PFSK-1 (cell line): ENCODE results near the gene ETFA.

ENCODE experiments used
- FOXP2 ChIP-seq: optimal IDR thresholded peaks from 2 replicates; pipeline ENCODE3; 2011; ENCODE audit warnings: borderline replicate concordance, control low read depth, inconsistent platforms; ENCODE audit not compliant: insufficient read depth; ENCODE audit errors: extremely low read length, extremely low read depth
- POLR2AphosphoS5 ChIP-seq: IDR thresholded peaks from 2 replicates; pipeline ENCODE4 v1.6.1; 2012; ENCODE audit warnings: low read depth, mild to moderate bottlenecking, control low read depth, low read length, moderate library complexity
- SIN3A ChIP-seq: IDR thresholded peaks from 2 replicates; pipeline ENCODE4 v1.6.1; 2012; ENCODE audit warnings: mild to moderate bottlenecking, low read length, moderate library complexity, borderline replicate concordance; ENCODE audit not compliant: insufficient read depth
- TAF1 ChIP-seq: IDR thresholded peaks from 2 replicates; pipeline ENCODE4 v1.6.1; 2012; ENCODE audit warnings: low read length, control low read depth, borderline replicate concordance; ENCODE audit not compliant: insufficient read depth
- TF ChIP-seq, protein P1 (sequence below), 2 experiments: IDR thresholded peaks; 2 replicates each; pipeline versions ENCODE4 v1.6.1 to v1.8.0; 2011 to 2012; ENCODE audit warnings: low read depth in 2 of 2, low read length in 2 of 2, control low read depth in 1 of 2, inconsistent platforms in 1 of 2, mild to moderate bottlenecking in 1 of 2, moderate library complexity in 1 of 2; ENCODE audit not compliant: insufficient read depth in 1 of 2

The ETFA gene

DNA sequence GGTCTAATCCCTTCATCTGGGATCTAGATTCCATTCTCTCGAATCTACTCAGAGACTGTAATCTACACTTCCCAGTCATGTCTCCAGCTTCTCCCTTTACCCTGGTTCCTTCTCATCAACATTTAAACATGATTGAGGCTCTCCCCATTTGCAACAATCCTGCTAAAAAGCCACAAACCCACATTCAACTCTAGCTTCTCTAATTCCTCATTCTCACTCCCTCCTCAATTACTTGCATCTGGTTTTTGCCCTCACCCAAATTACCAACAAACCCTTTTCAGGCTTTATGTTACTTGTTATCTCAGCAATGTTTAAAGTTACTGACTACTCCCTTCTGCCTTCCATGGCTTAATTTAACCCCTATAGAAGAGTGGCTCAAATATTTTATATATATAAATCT is 11.5 kb downstream of the ETFA start:
- TF ChIP-seq, protein P1, sequence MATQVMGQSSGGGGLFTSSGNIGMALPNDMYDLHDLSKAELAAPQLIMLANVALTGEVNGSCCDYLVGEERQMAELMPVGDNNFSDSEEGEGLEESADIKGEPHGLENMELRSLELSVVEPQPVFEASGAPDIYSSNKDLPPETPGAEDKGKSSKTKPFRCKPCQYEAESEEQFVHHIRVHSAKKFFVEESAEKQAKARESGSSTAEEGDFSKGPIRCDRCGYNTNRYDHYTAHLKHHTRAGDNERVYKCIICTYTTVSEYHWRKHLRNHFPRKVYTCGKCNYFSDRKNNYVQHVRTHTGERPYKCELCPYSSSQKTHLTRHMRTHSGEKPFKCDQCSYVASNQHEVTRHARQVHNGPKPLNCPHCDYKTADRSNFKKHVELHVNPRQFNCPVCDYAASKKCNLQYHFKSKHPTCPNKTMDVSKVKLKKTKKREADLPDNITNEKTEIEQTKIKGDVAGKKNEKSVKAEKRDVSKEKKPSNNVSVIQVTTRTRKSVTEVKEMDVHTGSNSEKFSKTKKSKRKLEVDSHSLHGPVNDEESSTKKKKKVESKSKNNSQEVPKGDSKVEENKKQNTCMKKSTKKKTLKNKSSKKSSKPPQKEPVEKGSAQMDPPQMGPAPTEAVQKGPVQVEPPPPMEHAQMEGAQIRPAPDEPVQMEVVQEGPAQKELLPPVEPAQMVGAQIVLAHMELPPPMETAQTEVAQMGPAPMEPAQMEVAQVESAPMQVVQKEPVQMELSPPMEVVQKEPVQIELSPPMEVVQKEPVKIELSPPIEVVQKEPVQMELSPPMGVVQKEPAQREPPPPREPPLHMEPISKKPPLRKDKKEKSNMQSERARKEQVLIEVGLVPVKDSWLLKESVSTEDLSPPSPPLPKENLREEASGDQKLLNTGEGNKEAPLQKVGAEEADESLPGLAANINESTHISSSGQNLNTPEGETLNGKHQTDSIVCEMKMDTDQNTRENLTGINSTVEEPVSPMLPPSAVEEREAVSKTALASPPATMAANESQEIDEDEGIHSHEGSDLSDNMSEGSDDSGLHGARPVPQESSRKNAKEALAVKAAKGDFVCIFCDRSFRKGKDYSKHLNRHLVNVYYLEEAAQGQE (IDR thresholded peaks at IDR 0.05; ENCODE audit: insufficient read depth in 1 of 2, low read depth in 2 of 2, low read length in 2 of 2), result no peak
- TF ChIP-seq SIN3A (no peak), TAF1 (no peak), FOXP2 (no peak), POLR2AphosphoS5 (no peak)

DNA sequence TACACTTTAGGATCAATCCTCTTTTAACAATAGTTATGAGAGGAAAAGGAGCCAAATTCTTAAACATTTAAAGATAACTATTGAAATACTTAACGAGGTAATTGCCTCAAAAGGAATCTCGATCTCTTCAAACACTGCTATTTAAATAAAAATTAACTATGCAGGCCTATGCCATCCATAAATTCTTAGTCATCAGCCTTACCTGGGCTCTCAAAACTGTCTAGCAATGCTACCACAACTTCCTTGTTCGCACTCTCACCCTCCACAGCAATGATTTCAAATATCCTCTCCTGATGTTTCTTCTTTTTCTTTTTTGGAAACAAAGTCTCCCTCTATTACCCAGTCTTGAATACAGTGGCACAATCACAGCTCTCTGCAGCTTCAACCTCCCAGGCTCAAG is 12.3 kb downstream of the ETFA start:
- TF ChIP-seq SIN3A, result no peak
- no peak for TF ChIP-seq FOXP2
- TF ChIP-seq TAF1, result no peak
- TF ChIP-seq, protein P1 (IDR thresholded peaks at IDR 0.05; ENCODE audit: insufficient read depth in 1 of 2, low read depth in 2 of 2, low read length in 2 of 2), result no peak
- no peak for TF ChIP-seq POLR2AphosphoS5

DNA sequence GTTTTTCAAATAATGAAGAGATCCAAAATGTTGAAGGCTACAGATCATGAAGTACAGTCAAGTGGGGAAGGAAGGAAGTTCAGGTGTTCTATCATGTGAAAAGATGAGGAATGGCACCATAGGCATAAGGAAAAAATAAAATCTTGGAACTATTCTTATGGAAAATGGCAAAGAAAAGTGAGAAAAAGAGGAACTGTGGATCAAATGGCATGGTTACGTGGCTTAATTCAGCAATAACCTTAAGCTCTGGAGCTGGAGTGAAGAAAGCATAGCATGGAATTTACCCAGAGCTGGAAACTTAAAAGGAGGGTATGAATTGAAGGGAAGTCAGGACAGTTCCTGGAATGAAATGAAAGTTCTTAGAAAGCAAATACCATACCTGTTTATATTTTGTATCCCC is 14.4 kb downstream of the ETFA start:
- TF ChIP-seq SIN3A, result no peak
- TF ChIP-seq, protein P1 (IDR thresholded peaks at IDR 0.05; ENCODE audit: insufficient read depth in 1 of 2, low read depth in 2 of 2, low read length in 2 of 2), result no peak
- no peak for TF ChIP-seq FOXP2
- TF ChIP-seq POLR2AphosphoS5, result no peak
- TF ChIP-seq TAF1, result no peak

DNA sequence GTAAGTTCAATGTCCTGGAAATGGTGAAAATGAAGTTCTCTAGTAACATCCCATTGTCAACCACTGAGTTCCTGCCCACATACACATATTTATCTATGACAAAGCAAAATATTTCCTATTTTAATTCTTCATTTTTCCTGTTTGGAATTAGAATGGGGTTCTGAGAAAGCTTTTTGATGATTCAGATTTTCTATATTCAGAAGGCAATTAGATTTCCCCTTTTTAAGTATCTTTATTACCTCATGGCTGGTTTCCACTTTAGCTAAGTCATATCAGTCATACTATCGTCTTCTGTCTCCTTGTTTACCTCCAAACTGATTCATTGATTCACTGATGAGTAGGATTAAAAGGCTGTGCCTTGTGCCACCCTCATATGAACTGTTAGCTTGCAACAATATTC is 17.9 kb downstream of the ETFA start:
- TF ChIP-seq FOXP2 (no peak), TAF1 (no peak), SIN3A (no peak), POLR2AphosphoS5 (no peak)
- TF ChIP-seq, protein P1 (IDR thresholded peaks at IDR 0.05; ENCODE audit: insufficient read depth in 1 of 2, low read depth in 2 of 2, low read length in 2 of 2), result no peak

DNA sequence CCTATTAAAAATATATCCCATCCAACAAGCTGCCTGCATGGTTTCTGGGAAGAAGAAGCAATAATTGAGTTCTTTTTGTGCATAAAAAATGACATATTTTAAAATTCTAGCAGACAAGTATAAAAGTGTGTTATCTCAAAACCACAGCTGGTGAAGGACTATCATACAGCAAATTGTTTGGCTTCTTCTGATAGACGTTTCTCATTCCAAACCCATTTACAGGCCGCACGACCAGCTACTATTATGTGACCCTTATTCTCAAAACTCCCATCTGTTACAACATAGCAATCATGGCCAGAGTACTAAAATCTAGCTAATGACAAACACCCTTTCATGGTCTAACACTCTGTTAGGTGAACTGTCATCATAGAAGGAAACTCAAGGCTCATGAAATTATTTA is 21.7 kb downstream of the ETFA start:
- TF ChIP-seq TAF1, result no peak
- TF ChIP-seq, protein P1 (IDR thresholded peaks at IDR 0.05; ENCODE audit: insufficient read depth in 1 of 2, low read depth in 2 of 2, low read length in 2 of 2), result no peak
- no peak for TF ChIP-seq POLR2AphosphoS5
- no peak for TF ChIP-seq FOXP2
- no peak for TF ChIP-seq SIN3A
